Keratinocyte (primary cell): ENCODE results near the gene PBX4.

Source experiments
- EZH2 ChIP-seq: IDR thresholded peaks from one replicate; pipeline ENCODE4 v1.6.1; 2012; ENCODE audit warnings: inconsistent platforms, mild to moderate bottlenecking, low read length, moderate library complexity
- TF ChIP-seq, protein P1 (sequence below), 3 experiments: IDR thresholded peaks in 1 of 3; conservative IDR thresholded peaks in 1 of 3; optimal IDR thresholded peaks in 1 of 3; 2 replicates in 2 of 3; 3 replicates in 1 of 3; pipeline versions ENCODE3 to v1.5.1; 2011; ENCODE audit warnings: low read length in 3 of 3, mild to moderate bottlenecking in 3 of 3, moderate library complexity in 2 of 3, control low read depth in 1 of 3, inconsistent platforms in 1 of 3; ENCODE audit not compliant: insufficient read depth in 2 of 3; ENCODE audit errors: extremely low read depth in 1 of 3

DNA sequence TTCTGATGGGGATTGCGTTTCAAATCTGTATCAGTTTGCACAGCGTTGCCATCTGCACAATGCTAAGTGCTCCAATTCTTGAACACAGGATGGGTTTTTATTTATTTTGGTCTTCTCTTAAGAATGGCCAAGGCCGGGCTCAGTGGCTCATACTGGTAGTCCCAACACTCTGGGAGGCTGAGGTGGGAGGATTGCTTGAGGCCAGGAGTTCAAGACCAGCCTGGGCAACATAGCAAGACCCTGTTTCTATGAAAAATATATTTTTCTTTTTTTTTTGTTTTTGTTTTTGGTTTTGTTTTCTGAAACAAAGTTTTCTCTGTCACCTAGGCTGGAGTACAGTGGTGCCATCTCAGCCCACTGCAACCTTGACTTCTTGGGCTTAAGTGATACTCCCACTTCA is 95.3 kb downstream of the PBX4 start:
- TF ChIP-seq, protein P1, sequence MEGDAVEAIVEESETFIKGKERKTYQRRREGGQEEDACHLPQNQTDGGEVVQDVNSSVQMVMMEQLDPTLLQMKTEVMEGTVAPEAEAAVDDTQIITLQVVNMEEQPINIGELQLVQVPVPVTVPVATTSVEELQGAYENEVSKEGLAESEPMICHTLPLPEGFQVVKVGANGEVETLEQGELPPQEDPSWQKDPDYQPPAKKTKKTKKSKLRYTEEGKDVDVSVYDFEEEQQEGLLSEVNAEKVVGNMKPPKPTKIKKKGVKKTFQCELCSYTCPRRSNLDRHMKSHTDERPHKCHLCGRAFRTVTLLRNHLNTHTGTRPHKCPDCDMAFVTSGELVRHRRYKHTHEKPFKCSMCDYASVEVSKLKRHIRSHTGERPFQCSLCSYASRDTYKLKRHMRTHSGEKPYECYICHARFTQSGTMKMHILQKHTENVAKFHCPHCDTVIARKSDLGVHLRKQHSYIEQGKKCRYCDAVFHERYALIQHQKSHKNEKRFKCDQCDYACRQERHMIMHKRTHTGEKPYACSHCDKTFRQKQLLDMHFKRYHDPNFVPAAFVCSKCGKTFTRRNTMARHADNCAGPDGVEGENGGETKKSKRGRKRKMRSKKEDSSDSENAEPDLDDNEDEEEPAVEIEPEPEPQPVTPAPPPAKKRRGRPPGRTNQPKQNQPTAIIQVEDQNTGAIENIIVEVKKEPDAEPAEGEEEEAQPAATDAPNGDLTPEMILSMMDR (optimal IDR thresholded peaks at IDR 0.05 in 1 of 3, IDR thresholded peaks at IDR 0.05 in 1 of 3, conservative IDR thresholded peaks at IDR 0.05 in 1 of 3; ENCODE audit: extremely low read depth in 1 of 3, insufficient read depth in 2 of 3, low read length in 3 of 3) = no peak
- TF ChIP-seq EZH2 = no peak
